Panc1 (cell line): ENCODE data around the gene CD93. TPM values are rescaled to one million over a fixed set of nuclear protein-coding genes. Genes with fewer than 3 reads are reported as not detected.

Experiments
- ATAC-seq: fragments of 200-7000 bp; cut with Tn5 transposase; 2 replicates; pipeline ENCODE4 v1.9.1; 2020; ENCODE audit warnings: mild to moderate bottlenecking, moderate library complexity
- BruUV-seq: library from RNA; stranded (reverse); fragments of 400-500 nt; replicated peaks from 2 replicates; lab custom pipeline; 2021; lab: Mats Ljungman, UMichigan
- CTCF ChIA-PET: fragments of 300-600 bp; sonication (Branson Sonifier 250); formaldehyde crosslinking; loops from one replicate; lab custom pipeline; 2022; ENCODE audit warnings: antibody characterized with exemption; lab: Charles Lee
- POLR2A ChIA-PET: fragments of 300-600 bp; sonication (Branson Sonifier 250); formaldehyde crosslinking; loops from one replicate; lab custom pipeline; 2022; ENCODE audit warnings: antibody characterized with exemption; lab: Charles Lee
- DNase-seq: peaks from one replicate; pipeline ENCODE4 v3.0.0-alpha.2; 2010; ENCODE audit warnings: low read depth, low spot score
- H3K27ac ChIP-seq: 2 replicates; pipeline ENCODE4 v1.5.1; 2011; ENCODE audit warnings: mild to moderate bottlenecking, low read length, inconsistent platforms
- H3K27me3 ChIP-seq: fragments of 200-500 bp; sonication (Bioruptor generic); 2 replicates; pipeline ENCODE4 v1.6.0; 2014; ENCODE audit warnings: low read length, inconsistent platforms; ENCODE audit not compliant: control insufficient read depth, insufficient read depth
- H3K36me3 ChIP-seq: fragments of 200-500 bp; sonication (Bioruptor generic); 2 replicates; pipeline ENCODE4 v1.5.1; 2014; ENCODE audit warnings: inconsistent platforms, mild to moderate bottlenecking, low read length, moderate library complexity; ENCODE audit not compliant: control insufficient read depth, insufficient read depth
- H3K4me1 ChIP-seq: 2 replicates; pipeline ENCODE4 v1.5.1; 2011; ENCODE audit warnings: inconsistent platforms, mild to moderate bottlenecking, low read length, moderate library complexity; ENCODE audit not compliant: control insufficient read depth, insufficient read depth
- H3K4me3 ChIP-seq, 2 experiments: 2 replicates each; pipeline ENCODE4 v1.5.1; 2011 to 2012; ENCODE audit warnings: low read depth in 2 of 2, low read length in 2 of 2, mild to moderate bottlenecking in 2 of 2, inconsistent platforms in 1 of 2, moderate library complexity in 1 of 2
- H3K9me3 ChIP-seq: fragments of 200-500 bp; sonication (Bioruptor generic); 2 replicates; pipeline ENCODE4 v1.5.1; 2014; ENCODE audit warnings: low read depth, mild to moderate bottlenecking, inconsistent platforms, low read length, moderate library complexity; ENCODE audit not compliant: control insufficient read depth, insufficient read depth
- POLR2AphosphoS5 ChIP-seq: IDR thresholded peaks from 2 replicates; pipeline ENCODE4 v1.6.1; 2012; ENCODE audit warnings: mild to moderate bottlenecking, low read depth, low read length, moderate library complexity
- SIN3A ChIP-seq: IDR thresholded peaks from 2 replicates; pipeline ENCODE4 v1.6.1; 2012; ENCODE audit warnings: low read depth, mild to moderate bottlenecking, low read length, moderate library complexity, borderline replicate concordance; ENCODE audit not compliant: insufficient read depth
- TCF7L2 ChIP-seq: IDR thresholded peaks from 2 replicates; pipeline ENCODE4 v1.6.1; 2011; ENCODE audit warnings: mild to moderate bottlenecking, low read depth, low read length, inconsistent platforms
- in situ Hi-C: cut with HindIII; loops from 2 replicates; pipeline ENCODE4 v1.10.0; 2016; ENCODE audit warnings: low sequenced_read_pairs, low pct_unique_long_range_greater_than_20kb
- intact Hi-C: fragments of 100-400 bp; cut with micrococcal nuclease; formaldehyde crosslinking; loops from one replicate; pipeline ENCODE4 v1.10.0; 2022; ENCODE audit not compliant: unreplicated experiment
- total RNA-seq: library from RNA; stranded (reverse); gene quantifications from one replicate; pipeline ENCODE4 v1.2.1, GENCODE V29; 2021; ENCODE audit not compliant: unreplicated experiment
- TF ChIP-seq, protein P1 (sequence below), 2 experiments: IDR thresholded peaks; 2 replicates each; pipeline ENCODE4 v1.6.1; 2011 to 2012; ENCODE audit warnings: low read depth in 2 of 2, control low read depth in 1 of 2, low read length in 1 of 2, mild to moderate bottlenecking in 1 of 2, moderate library complexity in 1 of 2; ENCODE audit not compliant: insufficient read depth in 1 of 2
- TF ChIP-seq, protein P2 (sequence below): fragments of 450-650 bp; IDR thresholded peaks from 2 replicates; pipeline ENCODE4 v1.5.1; 2017; ENCODE audit warnings: mild to moderate bottlenecking

Gene CD93
- total RNA-seq, 1 experiment from 2014 or later = 0.10 TPM

DNA sequence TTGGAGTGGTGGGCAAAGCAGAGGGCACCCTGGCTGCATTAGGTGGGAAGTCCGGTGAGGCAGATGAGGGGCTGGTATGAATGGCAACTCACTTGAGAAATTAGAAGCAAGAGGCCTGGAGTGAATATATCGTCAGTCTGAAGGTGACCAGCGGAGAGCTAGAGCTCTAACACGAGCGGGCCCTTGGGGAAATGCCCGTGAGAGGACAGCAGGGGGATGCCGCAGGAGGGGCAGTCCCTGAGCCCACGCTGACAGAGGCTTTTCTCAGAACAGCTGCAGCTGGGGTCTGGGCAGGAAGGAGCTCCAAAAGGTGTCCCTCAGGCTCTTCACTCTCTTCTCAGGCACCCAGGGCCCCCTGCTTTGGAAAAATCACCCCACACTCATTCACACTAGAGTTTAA is 32.0 kb upstream of the CD93 start:
- H3K4me1 ChIP-seq = no peaks in the 10 kb centered on the region
- TF ChIP-seq POLR2AphosphoS5 = no peak
- TF ChIP-seq SIN3A = no peak
- TF ChIP-seq, protein P1, sequence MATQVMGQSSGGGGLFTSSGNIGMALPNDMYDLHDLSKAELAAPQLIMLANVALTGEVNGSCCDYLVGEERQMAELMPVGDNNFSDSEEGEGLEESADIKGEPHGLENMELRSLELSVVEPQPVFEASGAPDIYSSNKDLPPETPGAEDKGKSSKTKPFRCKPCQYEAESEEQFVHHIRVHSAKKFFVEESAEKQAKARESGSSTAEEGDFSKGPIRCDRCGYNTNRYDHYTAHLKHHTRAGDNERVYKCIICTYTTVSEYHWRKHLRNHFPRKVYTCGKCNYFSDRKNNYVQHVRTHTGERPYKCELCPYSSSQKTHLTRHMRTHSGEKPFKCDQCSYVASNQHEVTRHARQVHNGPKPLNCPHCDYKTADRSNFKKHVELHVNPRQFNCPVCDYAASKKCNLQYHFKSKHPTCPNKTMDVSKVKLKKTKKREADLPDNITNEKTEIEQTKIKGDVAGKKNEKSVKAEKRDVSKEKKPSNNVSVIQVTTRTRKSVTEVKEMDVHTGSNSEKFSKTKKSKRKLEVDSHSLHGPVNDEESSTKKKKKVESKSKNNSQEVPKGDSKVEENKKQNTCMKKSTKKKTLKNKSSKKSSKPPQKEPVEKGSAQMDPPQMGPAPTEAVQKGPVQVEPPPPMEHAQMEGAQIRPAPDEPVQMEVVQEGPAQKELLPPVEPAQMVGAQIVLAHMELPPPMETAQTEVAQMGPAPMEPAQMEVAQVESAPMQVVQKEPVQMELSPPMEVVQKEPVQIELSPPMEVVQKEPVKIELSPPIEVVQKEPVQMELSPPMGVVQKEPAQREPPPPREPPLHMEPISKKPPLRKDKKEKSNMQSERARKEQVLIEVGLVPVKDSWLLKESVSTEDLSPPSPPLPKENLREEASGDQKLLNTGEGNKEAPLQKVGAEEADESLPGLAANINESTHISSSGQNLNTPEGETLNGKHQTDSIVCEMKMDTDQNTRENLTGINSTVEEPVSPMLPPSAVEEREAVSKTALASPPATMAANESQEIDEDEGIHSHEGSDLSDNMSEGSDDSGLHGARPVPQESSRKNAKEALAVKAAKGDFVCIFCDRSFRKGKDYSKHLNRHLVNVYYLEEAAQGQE (IDR thresholded peaks at IDR 0.05; ENCODE audit: insufficient read depth in 1 of 2, low read depth in 2 of 2, low read length in 1 of 2) = no peak
- TF ChIP-seq, protein P2, sequence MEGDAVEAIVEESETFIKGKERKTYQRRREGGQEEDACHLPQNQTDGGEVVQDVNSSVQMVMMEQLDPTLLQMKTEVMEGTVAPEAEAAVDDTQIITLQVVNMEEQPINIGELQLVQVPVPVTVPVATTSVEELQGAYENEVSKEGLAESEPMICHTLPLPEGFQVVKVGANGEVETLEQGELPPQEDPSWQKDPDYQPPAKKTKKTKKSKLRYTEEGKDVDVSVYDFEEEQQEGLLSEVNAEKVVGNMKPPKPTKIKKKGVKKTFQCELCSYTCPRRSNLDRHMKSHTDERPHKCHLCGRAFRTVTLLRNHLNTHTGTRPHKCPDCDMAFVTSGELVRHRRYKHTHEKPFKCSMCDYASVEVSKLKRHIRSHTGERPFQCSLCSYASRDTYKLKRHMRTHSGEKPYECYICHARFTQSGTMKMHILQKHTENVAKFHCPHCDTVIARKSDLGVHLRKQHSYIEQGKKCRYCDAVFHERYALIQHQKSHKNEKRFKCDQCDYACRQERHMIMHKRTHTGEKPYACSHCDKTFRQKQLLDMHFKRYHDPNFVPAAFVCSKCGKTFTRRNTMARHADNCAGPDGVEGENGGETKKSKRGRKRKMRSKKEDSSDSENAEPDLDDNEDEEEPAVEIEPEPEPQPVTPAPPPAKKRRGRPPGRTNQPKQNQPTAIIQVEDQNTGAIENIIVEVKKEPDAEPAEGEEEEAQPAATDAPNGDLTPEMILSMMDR = no peak
- no peak for TF ChIP-seq TCF7L2
- POLR2A ChIA-PET = no interaction called here
- ATAC-seq = no peak
- no peaks in the 10 kb centered on the region for H3K36me3 ChIP-seq
- CTCF ChIA-PET = no interaction called here
- no peak overlapping the region for H3K27ac ChIP-seq
- intact Hi-C loops = no loop called here
- in situ Hi-C loops = no loop called here
- no peaks in the 10 kb centered on the region for H3K9me3 ChIP-seq
- no peaks in the 10 kb centered on the region for H3K27me3 ChIP-seq
- DNase-seq = no peak
- BruUV-seq = no TSS peak
- H3K4me3 ChIP-seq = no peak overlapping the region

GRCh38 chr20:23117738-23118137 is 31.6 kb upstream of the CD93 start:
- ATAC-seq (no peak), DNase-seq (no peak)
- no peak overlapping the region for H3K27ac ChIP-seq
- no peaks in the 10 kb centered on the region for H3K4me1 ChIP-seq
- no peaks in the 10 kb centered on the region for H3K27me3 ChIP-seq
- H3K36me3 ChIP-seq = no peaks in the 10 kb centered on the region
- ChIA-PET POLR2A (no interaction called here), CTCF (no interaction called here)
- BruUV-seq = no TSS peak
- H3K4me3 ChIP-seq = no peak overlapping the region
- TF ChIP-seq POLR2AphosphoS5 = no peak
- in situ Hi-C loops (no loop called here), intact Hi-C loops (no loop called here)
- no peaks in the 10 kb centered on the region for H3K9me3 ChIP-seq

DNA sequence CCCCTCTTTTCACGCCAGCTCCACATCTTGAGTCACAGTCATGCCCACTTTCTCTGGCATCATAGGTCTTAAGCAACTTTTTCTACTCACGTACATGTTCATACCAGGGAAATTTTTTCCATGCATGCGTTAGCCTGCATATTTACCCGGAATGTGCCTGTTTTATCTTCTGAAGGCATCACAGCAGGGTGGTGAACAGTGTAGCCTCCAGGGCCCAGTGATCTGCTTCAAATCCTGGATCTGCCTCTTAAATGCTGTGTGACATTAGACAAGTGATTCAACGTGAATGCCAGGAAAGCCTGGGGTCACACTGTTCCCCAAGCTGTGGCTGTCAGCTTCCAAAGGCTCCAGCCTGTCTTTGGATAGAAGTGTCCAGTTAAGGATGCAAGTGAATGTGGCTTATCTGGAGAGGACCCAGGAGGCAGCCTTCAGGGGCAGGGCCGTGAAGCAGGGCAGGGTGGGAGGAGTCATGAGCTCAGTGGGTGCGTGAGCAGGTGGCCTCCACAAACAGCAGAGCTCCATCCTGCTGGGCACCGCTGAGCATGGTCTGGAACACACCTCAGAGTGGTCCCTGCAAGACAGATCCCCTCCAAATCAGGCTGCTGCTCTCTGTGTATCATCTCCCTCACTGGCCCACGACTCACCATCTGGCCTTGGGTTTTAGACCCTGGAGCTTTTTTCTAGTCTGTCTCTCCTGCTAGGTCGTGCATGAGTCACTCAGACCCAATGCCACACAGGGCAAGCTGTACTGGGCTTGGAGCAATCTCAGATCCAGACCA is 30.4 kb upstream of the CD93 start:
- Histone ChIP-seq H3K36me3 (no peaks in the 10 kb centered on the region), H3K27ac (no peak overlapping the region), H3K27me3 (no peaks in the 10 kb centered on the region), H3K9me3 (no peaks in the 10 kb centered on the region), H3K4me1 (no peaks in the 10 kb centered on the region), H3K4me3 (no peak overlapping the region)
- intact Hi-C loops (no loop called here), in situ Hi-C loops (no loop called here)
- ChIA-PET POLR2A (interaction anchor here (0.6 kb wide), 1 partner anchor 10 kb away, joined by 3 read pairs; no protein-coding TSS in a partner anchor), CTCF (no interaction called here)
- ATAC-seq = no peak
- DNase-seq = no peak
- TF ChIP-seq SIN3A (no peak), TCF7L2 (no peak), POLR2AphosphoS5 (no peak)
- TF ChIP-seq, protein P1 (IDR thresholded peaks at IDR 0.05; ENCODE audit: insufficient read depth in 1 of 2, low read depth in 2 of 2, low read length in 1 of 2) = no peak
- TF ChIP-seq, protein P2 = no peak
- no TSS peak for BruUV-seq
